ENCODE measurements around the gene KIAA1549.
A peak's percentile ranks its signal among the peaks of the same experiment; 100 is the strongest.
"Not testable (repeated sequence)": the region's sequence is repeated elsewhere in the genome, so short reads cannot be mapped to it uniquely, and the experiment has no call there.

KIAA1549 gene

DNA sequence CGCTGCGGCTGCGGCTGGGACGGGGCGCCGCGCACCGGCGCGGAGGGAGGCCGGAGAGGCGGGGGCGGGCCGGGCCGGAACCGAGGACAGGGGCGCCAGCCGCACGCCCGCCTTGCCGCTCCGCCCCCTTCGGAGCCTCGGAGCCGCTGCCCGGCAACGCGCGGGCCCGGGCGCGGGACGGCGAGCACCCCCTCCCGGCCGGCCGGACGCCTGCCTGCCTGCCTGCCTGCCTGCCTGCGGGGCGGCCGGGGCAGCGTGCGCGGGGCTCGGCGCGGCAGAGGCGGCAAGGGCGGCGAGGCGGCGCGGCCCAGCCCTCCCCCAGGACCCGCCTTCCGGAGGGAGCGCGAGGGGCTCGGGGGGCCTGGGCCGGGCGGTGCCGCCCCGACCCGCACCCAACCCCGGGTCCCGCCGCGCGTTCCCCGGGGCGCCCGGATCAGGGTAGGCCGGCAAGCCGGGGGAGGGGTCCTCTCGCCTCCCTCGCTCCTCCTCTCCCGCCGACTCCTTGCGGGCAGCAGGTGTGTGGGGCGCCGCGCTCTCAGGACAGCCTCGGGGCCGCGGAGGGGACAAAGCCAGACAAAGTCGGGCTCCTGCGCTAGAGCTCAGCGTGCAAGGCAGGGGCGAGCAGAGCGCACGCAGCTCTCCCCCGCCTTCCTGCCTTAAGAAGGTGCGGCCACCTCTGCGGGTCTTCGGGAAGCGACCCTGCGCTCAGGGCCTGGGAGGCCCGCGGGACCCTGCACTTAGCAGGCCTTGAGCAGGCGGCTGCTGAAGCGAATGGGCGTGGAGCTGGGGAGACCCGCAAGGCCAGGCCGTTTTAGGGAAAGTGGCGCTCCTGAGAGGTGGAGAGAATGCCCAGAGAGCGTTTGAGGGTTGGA is at the start of gene KIAA1549:
Gene KIAA1549, minus strand, starts transcription at position 58 of the 872 bp plus-strand sequence. CDS start 120 bp downstream, outside the sequence.
- in situ Hi-C loops (cut with HindIII; ENCODE audit: low pct_ligation_motif_present, low pct_unique_long_range_greater_than_20kb, low sequenced_read_pairs), result no loop called here
- DNase-seq, result peak; percentile 87

DNA sequence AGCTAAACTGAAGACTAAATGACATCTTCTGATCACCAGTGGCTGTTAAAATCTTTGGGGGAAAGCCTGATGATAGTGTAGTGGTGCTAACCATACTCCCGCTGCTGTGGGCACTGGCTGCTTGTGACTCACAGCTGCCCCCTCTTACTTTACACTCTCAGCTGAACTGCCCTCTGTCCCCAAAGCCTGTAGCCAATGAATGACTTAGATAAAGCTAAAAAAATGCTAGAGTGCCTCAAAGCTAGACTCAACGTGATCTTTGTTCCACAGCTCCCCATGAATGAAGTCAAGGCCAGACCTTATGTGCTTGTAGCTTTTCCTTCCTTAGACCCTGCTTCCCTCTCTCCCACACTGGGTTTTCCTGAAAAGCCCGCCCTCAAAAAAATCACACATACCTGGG is 48.2 kb upstream of the KIAA1549 start:
- in situ Hi-C loops (cut with HindIII; ENCODE audit: low pct_ligation_motif_present, low pct_unique_long_range_greater_than_20kb, low sequenced_read_pairs), result no loop called here

DNA sequence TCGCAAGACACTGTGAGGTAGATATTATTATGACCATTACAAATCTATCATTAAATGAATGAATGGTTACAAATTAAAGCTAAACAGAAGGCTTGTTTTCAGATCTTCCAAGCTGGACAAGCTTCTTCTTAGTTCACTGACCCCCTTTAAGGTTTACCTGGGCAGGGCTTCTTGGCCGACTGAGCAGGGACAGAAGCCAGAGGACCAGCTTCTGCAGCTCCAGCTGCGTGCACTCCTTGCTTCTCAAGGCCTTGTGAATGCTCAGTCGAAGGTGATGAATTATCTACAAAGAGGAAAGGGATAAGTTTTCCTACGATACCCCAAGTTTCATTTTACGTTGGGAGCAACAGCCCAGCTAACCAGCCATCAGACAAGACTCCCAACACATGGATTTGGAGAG is 45.4 kb upstream of the KIAA1549 start:
- no peak for DNase-seq
- in situ Hi-C loops (cut with HindIII; ENCODE audit: low pct_ligation_motif_present, low pct_unique_long_range_greater_than_20kb, low sequenced_read_pairs), result no loop called here

More for the DNA sequence above, 48.2 kb upstream of the KIAA1549 start:
- no peak for DNase-seq

DNA sequence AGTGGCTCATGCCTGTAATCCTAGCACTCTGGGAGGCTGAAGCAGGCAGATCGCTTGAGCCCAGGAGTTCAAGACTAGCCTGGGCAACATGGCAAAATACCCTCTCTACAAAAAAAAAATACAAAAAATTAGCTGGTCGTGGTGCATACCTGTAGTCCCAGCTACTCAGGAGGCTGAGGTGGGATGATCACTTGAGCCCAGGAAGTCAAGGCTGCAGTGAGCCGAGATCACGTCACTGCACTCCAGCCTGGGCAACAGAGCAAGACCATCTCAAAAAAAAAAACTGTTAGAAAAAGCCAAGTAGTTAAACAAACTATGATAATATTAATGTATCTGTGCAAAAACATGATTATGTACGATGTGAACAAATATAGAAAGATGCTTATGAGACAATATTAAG is 44.7 kb upstream of the KIAA1549 start:
- in situ Hi-C loops (cut with HindIII; ENCODE audit: low pct_ligation_motif_present, low pct_unique_long_range_greater_than_20kb, low sequenced_read_pairs), result not testable (repeated sequence)

DNA sequence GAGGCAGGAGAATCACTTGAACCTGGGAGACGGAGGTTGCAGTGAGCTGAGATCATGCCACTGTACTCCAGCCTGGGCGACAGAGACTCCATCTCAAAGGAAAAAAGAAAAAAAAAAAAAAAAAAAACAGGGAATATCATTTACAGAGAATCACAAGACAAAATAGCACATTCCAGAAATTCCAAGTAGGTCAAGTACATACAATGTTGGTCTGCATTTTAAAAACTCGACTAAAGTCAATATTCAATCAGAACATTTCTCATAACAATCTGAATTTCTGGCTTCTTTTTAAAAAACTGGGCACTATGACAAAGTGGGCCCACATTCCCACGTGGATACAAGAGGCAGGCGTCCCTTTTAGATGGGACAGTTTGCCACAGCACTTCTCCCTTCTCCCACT is 41.9 kb upstream of the KIAA1549 start:
- in situ Hi-C loops (cut with HindIII; ENCODE audit: low pct_ligation_motif_present, low pct_unique_long_range_greater_than_20kb, low sequenced_read_pairs), result no loop called here
- peak; percentile 39 for DNase-seq

More for the DNA sequence above, 44.7 kb upstream of the KIAA1549 start:
- DNase-seq, result not testable (repeated sequence)

DNA sequence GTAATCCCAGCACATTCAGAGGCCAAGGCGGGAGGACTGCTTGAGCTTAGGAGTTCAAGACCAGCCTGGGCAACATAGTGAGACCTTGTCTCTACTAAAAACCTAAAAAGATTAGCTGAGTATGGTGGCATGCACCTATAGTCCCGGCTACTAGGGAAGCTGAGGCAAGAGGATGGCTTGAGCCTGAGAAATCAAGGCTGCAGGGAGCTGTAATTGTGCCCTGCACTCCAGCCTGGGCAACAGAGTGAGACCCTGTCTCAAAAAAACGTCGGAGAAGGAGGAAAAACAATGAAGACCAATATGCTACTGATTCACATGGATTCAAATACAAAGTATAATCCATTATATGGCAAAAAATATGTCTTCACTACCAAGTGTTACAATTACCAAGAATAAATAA is 41.1 kb upstream of the KIAA1549 start:
- in situ Hi-C loops (cut with HindIII; ENCODE audit: low pct_ligation_motif_present, low pct_unique_long_range_greater_than_20kb, low sequenced_read_pairs), result no loop called here

DNA sequence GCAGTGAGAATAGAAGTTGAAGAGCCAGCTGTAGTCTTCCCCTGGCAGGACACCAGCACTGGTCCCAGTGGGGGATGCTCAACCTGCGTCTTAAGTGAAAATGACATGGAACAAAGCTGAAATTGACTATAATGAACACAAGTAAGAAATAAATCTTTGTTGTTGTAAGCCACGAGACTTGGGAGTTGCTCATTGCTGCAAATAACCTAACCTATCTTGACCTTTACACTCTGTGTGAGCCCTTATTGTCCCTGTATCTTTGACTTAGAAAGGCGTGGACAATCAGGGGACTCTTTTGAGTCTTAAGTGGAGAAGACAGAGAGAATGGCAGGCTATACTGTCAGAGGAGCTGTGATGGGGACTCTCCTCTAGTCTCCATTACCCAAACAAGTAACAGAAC is 37.7 kb upstream of the KIAA1549 start:
- in situ Hi-C loops (cut with HindIII; ENCODE audit: low pct_ligation_motif_present, low pct_unique_long_range_greater_than_20kb, low sequenced_read_pairs), result no loop called here
- no peak for DNase-seq

More for the DNA sequence above, 41.1 kb upstream of the KIAA1549 start:
- no peak for DNase-seq

DNA sequence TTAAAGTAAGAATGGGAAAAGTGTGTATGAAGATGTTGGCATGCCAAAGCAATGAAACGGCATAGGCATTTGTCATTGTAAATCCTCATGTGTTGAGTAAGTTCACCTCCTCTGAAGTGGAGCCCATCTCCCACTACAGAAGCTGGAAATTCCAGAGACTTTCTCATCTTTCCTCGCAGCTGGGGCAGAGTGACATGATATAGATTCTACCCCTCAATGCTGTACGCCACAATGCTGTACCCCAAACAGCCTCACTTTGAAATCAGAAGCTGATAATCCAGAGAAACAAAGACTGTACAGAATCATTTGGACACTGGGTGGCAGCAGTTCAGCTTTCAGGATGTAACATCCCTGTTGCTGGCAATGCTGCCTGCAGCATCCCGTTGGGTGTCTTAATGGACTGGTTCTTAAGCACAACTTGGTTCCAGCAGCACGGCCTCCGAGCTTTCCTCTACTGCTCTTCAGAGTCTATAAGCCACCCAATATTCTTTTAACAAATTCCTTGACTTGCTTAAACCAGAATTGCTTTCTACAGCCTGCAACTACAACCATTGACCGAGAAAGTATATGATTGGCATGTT is 35.8 kb upstream of the KIAA1549 start:
- peak; percentile 80 for DNase-seq
- in situ Hi-C loops (cut with HindIII; ENCODE audit: low pct_ligation_motif_present, low pct_unique_long_range_greater_than_20kb, low sequenced_read_pairs), result no loop called here

DNA sequence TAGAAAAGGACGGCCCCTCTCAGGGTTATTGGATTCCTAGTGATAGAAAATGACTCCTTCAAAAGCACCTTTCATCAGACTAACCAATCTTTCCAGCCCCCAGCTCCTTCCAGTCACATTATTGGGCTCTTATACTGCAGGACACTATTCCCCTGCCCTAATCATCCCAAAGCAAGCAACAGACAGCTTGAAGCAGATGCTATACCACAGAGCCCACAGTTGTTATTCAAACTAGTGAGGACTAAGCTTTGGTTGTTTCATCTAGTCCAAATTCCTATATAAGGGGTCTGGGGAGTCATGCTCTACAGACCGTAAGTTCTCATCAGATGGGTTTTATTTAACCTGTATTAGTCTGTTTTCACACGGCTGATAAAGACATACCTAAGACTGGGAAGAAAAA is 30.2 kb upstream of the KIAA1549 start:
- in situ Hi-C loops (cut with HindIII; ENCODE audit: low pct_ligation_motif_present, low pct_unique_long_range_greater_than_20kb, low sequenced_read_pairs), result no loop called here
- DNase-seq, result no peak

DNA sequence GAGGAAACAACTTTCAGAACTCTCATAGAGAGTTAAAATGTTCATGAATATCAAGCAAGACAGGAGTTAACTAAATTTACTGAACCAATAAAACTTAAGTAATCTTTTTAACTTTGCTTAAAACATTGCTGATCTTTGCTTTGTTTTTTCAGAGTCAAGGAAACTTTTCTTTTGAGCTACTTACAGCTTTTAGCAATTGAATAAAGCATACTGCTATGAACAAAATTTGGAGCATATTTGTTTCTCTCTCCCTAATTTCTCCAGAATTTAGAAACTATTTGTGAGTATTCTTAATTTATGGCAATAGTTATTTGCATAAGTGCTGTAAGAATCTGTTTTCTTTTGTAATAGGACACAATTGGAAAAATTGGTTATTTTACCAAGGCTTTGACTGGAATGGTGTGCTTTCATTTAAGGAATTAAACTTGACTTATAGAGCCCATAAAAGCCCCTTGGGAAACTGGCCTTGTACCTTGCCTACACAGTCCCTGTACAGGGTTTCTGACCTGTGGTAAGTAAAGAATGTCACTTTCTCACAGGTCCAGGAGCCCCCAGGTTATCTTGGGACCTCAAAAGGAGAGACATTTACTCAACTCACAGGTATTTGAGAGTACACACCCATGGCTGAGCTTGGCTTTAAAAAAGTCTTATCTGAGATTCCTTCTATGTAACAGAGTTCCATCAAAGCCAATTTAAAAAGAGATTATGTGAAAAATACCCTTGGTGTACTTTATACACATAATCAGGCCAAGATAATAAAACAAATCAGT is 23.3 kb upstream of the KIAA1549 start:
- in situ Hi-C loops (cut with HindIII; ENCODE audit: low pct_ligation_motif_present, low pct_unique_long_range_greater_than_20kb, low sequenced_read_pairs), result no loop called here
- no peak for DNase-seq

DNA sequence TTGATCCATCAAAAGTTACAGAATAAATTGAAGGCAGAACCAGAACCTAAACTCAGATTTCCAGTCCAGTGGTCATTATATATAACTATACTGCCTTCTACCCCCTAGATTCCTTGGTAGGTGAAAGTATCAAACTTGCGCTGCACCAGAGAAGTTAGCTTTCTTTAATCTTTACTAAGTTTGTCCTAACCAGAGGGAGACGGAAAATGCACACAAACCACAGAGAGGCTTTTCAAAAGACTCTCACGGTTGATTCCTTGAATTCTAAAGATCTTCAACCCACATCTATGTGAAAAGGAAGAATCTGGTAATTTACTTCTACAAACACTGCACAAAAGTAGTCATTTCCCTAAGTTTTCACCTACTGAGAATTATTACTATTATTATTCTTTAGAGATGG is 18.2 kb upstream of the KIAA1549 start:
- in situ Hi-C loops (cut with HindIII; ENCODE audit: low pct_ligation_motif_present, low pct_unique_long_range_greater_than_20kb, low sequenced_read_pairs), result no loop called here
- no peak for DNase-seq

DNA sequence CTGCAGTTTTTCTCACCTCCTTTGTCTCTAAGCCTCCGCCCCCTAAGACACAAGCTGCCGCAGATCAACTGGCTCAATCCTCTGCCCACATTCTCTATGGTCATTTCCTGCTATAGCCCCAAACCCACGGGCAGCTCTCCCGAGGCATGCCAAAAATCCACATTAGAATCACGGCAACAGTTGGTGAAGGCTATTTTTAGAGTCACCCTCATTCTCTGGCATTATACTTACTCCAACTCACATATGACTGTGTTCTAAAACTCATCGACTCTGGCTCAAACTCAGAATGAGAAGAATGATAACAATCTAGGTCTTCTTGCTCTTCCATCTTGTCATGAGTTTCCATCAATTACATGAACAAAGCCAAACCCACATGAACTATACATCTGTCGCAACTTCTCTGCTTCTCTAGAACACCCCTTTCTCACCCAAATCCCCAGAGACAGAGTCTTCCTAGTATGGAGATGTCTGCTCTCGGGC is 10.9 kb upstream of the KIAA1549 start:
- in situ Hi-C loops (cut with HindIII; ENCODE audit: low pct_ligation_motif_present, low pct_unique_long_range_greater_than_20kb, low sequenced_read_pairs), result no loop called here
- no peak for DNase-seq

DNA sequence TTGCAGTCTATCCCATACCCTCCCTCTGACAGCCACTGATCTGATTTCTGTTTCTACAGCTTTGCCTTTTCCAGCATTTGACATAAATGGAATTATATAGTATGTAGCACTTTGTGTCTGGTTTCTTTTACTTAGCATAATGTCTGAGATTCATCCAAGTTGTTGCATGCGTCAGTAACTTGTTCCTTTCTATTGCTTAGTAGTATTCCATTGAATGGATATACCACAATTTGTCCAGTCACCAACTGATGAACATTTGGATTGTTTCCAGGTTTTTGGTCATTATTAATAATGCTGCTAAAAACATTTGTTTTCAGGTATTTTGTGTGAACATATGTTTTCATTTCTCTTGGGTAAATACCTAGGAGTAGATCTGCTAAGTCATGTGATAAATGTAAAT is 6.5 kb upstream of the KIAA1549 start:
- in situ Hi-C loops (cut with HindIII; ENCODE audit: low pct_ligation_motif_present, low pct_unique_long_range_greater_than_20kb, low sequenced_read_pairs), result no loop called here

DNA sequence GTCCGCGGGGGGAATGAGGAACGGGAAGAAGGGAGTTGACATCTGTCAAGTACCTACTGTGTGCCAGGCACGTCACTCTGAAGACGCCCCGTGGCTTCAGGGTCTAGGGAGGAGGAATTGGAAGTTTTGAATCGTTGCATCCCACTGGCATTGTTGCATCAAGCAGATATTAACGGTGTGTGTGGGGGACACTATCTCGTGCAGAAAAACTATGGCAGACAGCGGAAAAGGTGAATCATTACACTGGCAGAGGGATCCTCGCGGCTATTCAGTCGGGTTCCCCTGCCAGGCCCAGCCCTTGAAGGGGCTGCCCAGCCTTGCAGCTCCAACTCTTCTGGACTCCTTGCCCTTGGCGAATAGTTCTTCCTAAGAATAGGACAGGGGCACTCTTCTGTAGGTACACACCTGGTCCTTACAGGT is 1.0 kb upstream of the KIAA1549 start:
- in situ Hi-C loops (cut with HindIII; ENCODE audit: low pct_ligation_motif_present, low pct_unique_long_range_greater_than_20kb, low sequenced_read_pairs), result no loop called here
- DNase-seq, result peak; percentile 39

More for the DNA sequence above, 6.5 kb upstream of the KIAA1549 start:
- DNase-seq, result no peak

DNA sequence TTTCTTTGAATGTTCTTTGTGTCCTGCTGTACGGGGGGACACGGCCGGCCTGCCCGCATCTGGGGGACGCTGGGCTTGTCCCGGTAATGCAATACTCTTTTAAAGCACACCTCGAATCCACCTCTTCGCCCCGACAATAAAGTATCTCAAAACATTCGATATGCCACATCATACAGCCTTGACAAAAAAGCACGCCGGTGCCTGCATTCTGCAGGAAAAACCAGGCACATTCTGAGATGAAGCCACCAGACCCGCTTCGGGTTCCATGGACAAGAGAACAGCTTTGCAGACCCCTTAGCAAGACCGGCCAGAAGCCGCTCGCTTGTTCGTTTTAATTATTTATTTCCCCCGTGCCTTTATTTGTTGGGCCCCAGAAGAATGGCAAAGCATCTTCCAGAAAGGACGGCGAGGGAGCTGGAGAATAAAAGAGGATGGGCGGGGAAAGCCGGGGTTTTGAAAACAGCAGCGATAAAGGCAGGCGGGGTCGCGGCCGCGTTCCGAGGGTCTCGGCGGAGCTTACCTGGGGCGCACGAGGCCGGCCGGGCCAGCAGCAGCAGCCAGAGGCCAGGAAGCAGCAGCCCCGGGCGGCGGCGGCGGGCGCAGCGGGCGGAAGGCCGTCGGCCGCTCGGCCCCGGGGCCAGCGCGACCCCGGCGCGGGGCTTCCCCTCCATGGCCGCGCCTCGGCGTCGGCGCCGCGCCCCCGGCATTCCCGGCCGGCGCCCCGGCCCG is 462 bp downstream of the KIAA1549 start:
- in situ Hi-C loops (cut with HindIII; ENCODE audit: low pct_ligation_motif_present, low pct_unique_long_range_greater_than_20kb, low sequenced_read_pairs), result no loop called here
- peak; percentile 36 for DNase-seq

DNA sequence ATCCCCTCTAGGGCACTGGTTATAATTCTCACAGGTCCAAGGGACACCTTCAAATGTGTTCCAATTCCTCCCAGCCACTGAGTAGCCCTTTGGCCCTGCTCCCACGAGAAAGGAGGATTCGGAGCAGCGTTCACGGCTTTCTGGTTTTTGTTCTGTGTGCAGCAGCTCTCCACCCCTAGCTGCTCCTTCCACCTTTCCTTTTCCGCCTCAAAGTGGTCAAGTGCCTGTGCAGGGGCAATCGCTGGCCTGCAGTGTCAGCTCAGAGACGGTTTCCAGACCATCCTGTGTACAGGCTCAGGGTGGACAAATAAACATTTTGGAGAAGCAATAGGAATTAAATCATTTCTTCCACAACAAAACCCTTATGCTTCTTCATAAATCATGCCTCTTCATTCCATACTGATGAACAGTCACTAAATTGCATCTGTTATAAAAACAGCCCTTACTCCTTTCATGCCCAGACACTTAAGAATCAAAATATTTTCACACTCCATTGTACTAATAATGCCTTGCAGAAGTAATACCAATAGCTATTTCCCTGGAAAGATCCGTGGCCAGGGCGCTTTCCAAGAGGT is 1.1 kb downstream of the KIAA1549 start:
- in situ Hi-C loops (cut with HindIII; ENCODE audit: low pct_ligation_motif_present, low pct_unique_long_range_greater_than_20kb, low sequenced_read_pairs), result no loop called here
- DNase-seq, result peak; percentile 33

DNA sequence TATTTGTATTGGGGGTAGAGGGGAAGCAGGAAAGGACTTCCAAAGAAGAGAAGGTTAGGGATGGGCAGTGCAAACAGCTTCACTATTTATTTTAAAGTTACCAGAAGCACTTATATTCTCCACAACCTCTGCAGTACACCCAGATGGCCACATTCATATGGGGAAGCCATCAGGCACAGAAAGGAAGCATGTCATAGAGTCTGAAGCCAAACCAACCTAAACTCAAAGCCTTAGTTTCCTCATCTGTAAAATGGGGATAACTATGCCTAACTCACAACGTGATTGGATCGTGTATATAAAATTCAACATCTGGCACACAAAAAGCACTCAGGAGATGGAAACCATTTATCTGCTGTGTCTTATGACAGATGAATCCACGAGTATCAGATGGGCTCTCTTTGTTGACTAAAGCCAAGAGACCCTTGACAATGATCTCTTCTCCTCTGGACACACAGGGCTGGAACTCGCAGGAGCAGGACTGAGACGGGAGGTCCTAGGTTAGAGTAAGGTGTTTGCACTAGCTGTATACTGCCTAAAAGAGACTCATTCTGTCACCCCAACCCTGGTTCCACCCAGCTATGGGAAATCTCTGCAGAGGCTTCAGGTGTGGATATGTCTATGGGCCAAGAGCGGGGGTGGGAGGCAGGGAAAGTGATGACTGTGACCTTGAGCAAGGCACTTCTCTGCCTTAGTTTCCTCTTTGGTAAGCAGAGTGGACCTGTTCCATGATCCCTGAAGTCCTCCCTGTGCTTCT is 1.8 kb downstream of the KIAA1549 start:
- in situ Hi-C loops (cut with HindIII; ENCODE audit: low pct_ligation_motif_present, low pct_unique_long_range_greater_than_20kb, low sequenced_read_pairs), result no loop called here

More for the DNA sequence above, 1.8 kb downstream of the KIAA1549 start:
- peak; percentile 34 for DNase-seq
